ENCODE measurements around the gene SPOPL. TPM values are rescaled to one million over a fixed set of nuclear protein-coding genes. Genes with fewer than 3 reads are reported as not detected.

The SPOPL gene
- total RNA-seq, 4 donors from 2014 or later = 19.5 to 34.5 (median 25.4) TPM

GRCh38 chr2:138610201-138610953 lies 108.8 kb downstream of the SPOPL start:
- ATAC-seq (ENCODE audit: low FRiP score) (no peak), DNase-seq (ENCODE audit: low spot score) (no peak)
- TF ChIP-seq CTCF (IDR thresholded peaks at IDR 0.05) = no peak

GRCh38 chr2:138615257-138615656 lies 113.7 kb downstream of the SPOPL start:
- ATAC-seq (ENCODE audit: low FRiP score) (no peak), DNase-seq (ENCODE audit: low spot score) (no peak)
- TF ChIP-seq CTCF (IDR thresholded peaks at IDR 0.05) = no peak

- ATAC-seq (ENCODE audit: low FRiP score) = no peak
- TF ChIP-seq CTCF (IDR thresholded peaks at IDR 0.05) = no peak
These were observed 115.5 kb downstream of the SPOPL start for GRCh38 chr2:138617026-138617425.

GRCh38 chr2:138618971-138619370 lies 117.4 kb downstream of the SPOPL start:
- ATAC-seq (ENCODE audit: low FRiP score) (no peak), DNase-seq (ENCODE audit: low spot score) (no peak)
- no peak for TF ChIP-seq CTCF (IDR thresholded peaks at IDR 0.05)

More at GRCh38 chr2:138617026-138617425, 115.5 kb downstream of the SPOPL start:
- DNase-seq (ENCODE audit: low spot score) = no peak

- DNase-seq (ENCODE audit: low spot score) (no peak), ATAC-seq (ENCODE audit: low FRiP score) (no peak)
- no peak for TF ChIP-seq CTCF (IDR thresholded peaks at IDR 0.05)
These were observed 118.9 kb downstream of the SPOPL start for GRCh38 chr2:138620431-138620830.

GRCh38 chr2:138621139-138621538 lies 119.6 kb downstream of the SPOPL start:
- TF ChIP-seq CTCF (IDR thresholded peaks at IDR 0.05) = no peak
- DNase-seq (ENCODE audit: low spot score) (no peak), ATAC-seq (ENCODE audit: low FRiP score) (no peak)

- DNase-seq (ENCODE audit: low spot score) = no peak
- no peak for ATAC-seq (ENCODE audit: low FRiP score)
- no peak for TF ChIP-seq CTCF (IDR thresholded peaks at IDR 0.05)
These were observed 121.0 kb downstream of the SPOPL start for GRCh38 chr2:138622613-138623012.

Data from omental fat pad (tissue), 4 donors.